IPS DF 19.7 (cell line): ENCODE measurements around the gene PYY.
"Not testable (repeated sequence)": the region's sequence is repeated elsewhere in the genome, so short reads cannot be mapped to it uniquely, and the experiment has no call there.

Source experiments
- DNase-seq: peaks from one replicate; pipeline ENCODE4 v3.0.0-alpha.2; 2013; ENCODE audit warnings: low read depth, low spot score

Gene PYY

GRCh38 chr17:43945074-43945829 is 8.5 kb downstream of the PYY start:
- no peak for DNase-seq

- DNase-seq: no peak
These were observed 11.6 kb downstream of the PYY start, which contains the start of gene PPY for GRCh38 chr17:43942051-43942685. TSS of gene PPY (minus strand) at chr17:43942476. CDS start at chr17:43941654, 822 bp downstream.

GRCh38 chr17:43940630-43941029 is 13.1 kb downstream of the PYY start:
- no peak for DNase-seq

- DNase-seq: no peak
These were observed 13.9 kb downstream of the PYY start for GRCh38 chr17:43939886-43940285.

GRCh38 chr17:43939452-43939851 is 14.3 kb downstream of the PYY start:
- DNase-seq: not testable (repeated sequence)

- no peak for DNase-seq
These were observed 14.9 kb downstream of the PYY start for GRCh38 chr17:43938838-43939182.

- DNase-seq: no peak
These were observed 17.3 kb downstream of the PYY start for GRCh38 chr17:43936434-43936833.

- no peak for DNase-seq
These were observed 17.8 kb downstream of the PYY start for GRCh38 chr17:43935926-43936261.

- no peak for DNase-seq
These were observed 18.4 kb downstream of the PYY start for GRCh38 chr17:43935204-43935925.

GRCh38 chr17:43932923-43933322 is 20.8 kb downstream of the PYY start:
- no peak for DNase-seq

- DNase-seq: no peak
These were observed 21.4 kb downstream of the PYY start for GRCh38 chr17:43932357-43932756.

- DNase-seq: no peak
These were observed 22.6 kb downstream of the PYY start for GRCh38 chr17:43931062-43931571.

- DNase-seq: no peak
These were observed 25.1 kb downstream of the PYY start for GRCh38 chr17:43928609-43929008.

GRCh38 chr17:43927929-43928328 is 25.8 kb downstream of the PYY start:
- not testable (repeated sequence) for DNase-seq

GRCh38 chr17:43927060-43927864 is 26.5 kb downstream of the PYY start:
- no peak for DNase-seq

GRCh38 chr17:43924558-43924957 is 29.2 kb downstream of the PYY start:
- DNase-seq: no peak

GRCh38 chr17:43920500-43921095 is 33.1 kb downstream of the PYY start:
- DNase-seq: no peak

- DNase-seq: no peak
These were observed 35.7 kb downstream of the PYY start for GRCh38 chr17:43918026-43918389.

- no peak for DNase-seq
These were observed 36.3 kb downstream of the PYY start for GRCh38 chr17:43917348-43918025.

GRCh38 chr17:43917016-43917347 is 36.8 kb downstream of the PYY start:
- no peak for DNase-seq

GRCh38 chr17:43916385-43916784 is 37.4 kb downstream of the PYY start:
- no peak for DNase-seq
